ENCODE data around the gene PPM1A.

DNA sequence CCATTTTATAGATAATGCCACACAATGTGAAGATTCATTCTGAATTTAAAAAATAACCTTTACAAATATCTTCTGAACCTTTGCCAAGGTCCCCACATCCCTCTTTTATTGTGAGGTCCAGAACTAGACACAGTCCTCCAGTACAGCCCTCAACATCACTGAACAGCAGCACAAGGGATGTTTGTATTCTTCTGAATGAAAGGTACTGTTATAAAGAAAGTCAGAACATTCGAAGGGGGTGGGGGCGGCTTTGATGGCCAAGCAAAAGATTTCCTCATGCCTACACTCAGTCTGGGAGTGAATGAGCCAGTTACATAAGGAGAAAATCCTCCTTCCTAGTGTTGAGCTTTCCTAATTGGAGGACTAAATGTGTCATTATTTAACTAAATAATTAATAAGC is 77.3 kb downstream of the PPM1A start:
- TF ChIP-seq EZH2 (IDR thresholded peaks at IDR 0.05; ENCODE audit: insufficient read depth, poor library complexity, severe bottlenecking), result no peak
- TF ChIP-seq EZH2phosphoT487 (IDR thresholded peaks at IDR 0.05; ENCODE audit: insufficient read depth, low read depth), result no peak

Data from GM23248 (cell line).